GM23338 (cell line): ENCODE measurements around the gene GPR108. TPM values are rescaled to one million over a fixed set of nuclear protein-coding genes. Genes with fewer than 3 reads are reported as not detected.

ENCODE experiments used
- ATAC-seq: fragments of 200-7000 bp; cut with Tn5 transposase; 3 replicates; pipeline ENCODE4 v1.9.1; 2020
- DNase-seq: peaks from one replicate; pipeline ENCODE4 v3.0.0-alpha.2; 2015; ENCODE audit warnings: low spot score
- H2AFZ ChIP-seq: fragments of 200-600 bp; sonication (generic); 2 replicates; pipeline ENCODE4 v1.8.0; 2016; ENCODE audit warnings: antibody characterized with exemption, mild to moderate bottlenecking, moderate library complexity
- H3F3A ChIP-seq: fragments of 200-600 bp; sonication (generic); replicated peaks from 2 replicates; pipeline ENCODE4 v1.8.0; 2017; ENCODE audit warnings: antibody characterized with exemption, mixed run types, low read depth
- H3K27ac ChIP-seq: fragments of 200-600 bp; sonication (generic); 2 replicates; pipeline ENCODE4 v1.6.1; 2016; ENCODE audit warnings: low read depth
- H3K27me3 ChIP-seq: fragments of 200-600 bp; sonication (generic); 2 replicates; pipeline ENCODE4 v1.8.0; 2016; ENCODE audit warnings: mild to moderate bottlenecking, mixed run types, moderate library complexity; ENCODE audit not compliant: insufficient read depth
- H3K36me3 ChIP-seq: fragments of 200-600 bp; sonication (generic); 2 replicates; pipeline ENCODE4 v1.8.0; 2016; ENCODE audit warnings: mild to moderate bottlenecking; ENCODE audit not compliant: insufficient read depth
- H3K4me1 ChIP-seq: fragments of 200-600 bp; sonication (generic); 2 replicates; pipeline ENCODE4 v1.8.0; 2016; ENCODE audit warnings: mild to moderate bottlenecking, moderate library complexity; ENCODE audit not compliant: insufficient read depth
- H3K4me2 ChIP-seq: fragments of 200-600 bp; sonication (generic); 2 replicates; pipeline ENCODE4 v1.7.1; 2017; ENCODE audit warnings: mixed run types
- H3K4me3 ChIP-seq: fragments of 200-600 bp; sonication (generic); 2 replicates; pipeline ENCODE4 v1.6.1; 2016; ENCODE audit warnings: mixed run types
- H3K79me2 ChIP-seq: fragments of 200-600 bp; sonication (generic); replicated peaks from 2 replicates; pipeline ENCODE4 v1.8.0; 2017; ENCODE audit warnings: mild to moderate bottlenecking; ENCODE audit not compliant: insufficient read depth
- H3K9me2 ChIP-seq: fragments of 200-600 bp; sonication (generic); 2 replicates; pipeline ENCODE4 v1.8.0; 2017; ENCODE audit not compliant: insufficient read depth
- H4K20me1 ChIP-seq: fragments of 200-600 bp; sonication (generic); replicated peaks from 2 replicates; pipeline ENCODE4 v1.8.0; 2017; ENCODE audit warnings: mild to moderate bottlenecking; ENCODE audit not compliant: insufficient read depth
- H3K27ac Mint-ChIP-seq: 2 replicates; pipeline ENCODE4 v1.8.0; 2020; ENCODE audit warnings: inconsistent platforms, mild to moderate bottlenecking, moderate library complexity, mixed read lengths
- H3K27me3 Mint-ChIP-seq: 3 replicates; pipeline ENCODE4 v1.8.0; 2022; ENCODE audit warnings: low read depth, mild to moderate bottlenecking, moderate library complexity, mixed read lengths, inconsistent platforms; ENCODE audit not compliant: insufficient read depth, poor library complexity
- H3K36me3 Mint-ChIP-seq: 3 replicates; pipeline ENCODE4 v1.8.0; 2021; ENCODE audit warnings: low read depth, mild to moderate bottlenecking, inconsistent platforms, moderate library complexity, mixed read lengths
- H3K4me1 Mint-ChIP-seq: 3 replicates; pipeline ENCODE4 v1.8.0; 2020; ENCODE audit warnings: mild to moderate bottlenecking, inconsistent platforms, mixed read lengths
- H3K4me3 Mint-ChIP-seq: 3 replicates; pipeline ENCODE4 v1.8.0; 2021; ENCODE audit warnings: moderate library complexity, mild to moderate bottlenecking, inconsistent platforms, mixed read lengths
- H3K9me3 Mint-ChIP-seq: 3 replicates; pipeline ENCODE4 v1.8.0; 2020; ENCODE audit warnings: moderate library complexity, mild to moderate bottlenecking, inconsistent platforms, mixed read lengths
- polyA plus RNA-seq: library from polyadenylated mRNA; unstranded; fragments of >200 nt; fragmentation: Nextera tagmentation; extraction: Ambion mirVana; gene quantifications from 2 replicates; pipeline ENCODE4 v1.2.1, GENCODE V29; 2016
- total RNA-seq: library from RNA; depleted of rRNA; stranded (reverse); fragments of >200 nt; shearing (Covaris generic); gene quantifications from 2 replicates; pipeline ENCODE4 v1.2.3, GENCODE V29; 2014
- TF ChIP-seq, protein P1 (sequence below), 2 experiments: fragments of 200-600 bp in 1 of 2; sonication (generic) in 1 of 2; conservative IDR thresholded peaks; 2 replicates each; pipeline versions ENCODE4 v1.5.1 to v1.6.1; 2016 to 2017; ENCODE audit warnings: antibody characterized with exemption in 2 of 2, low read depth in 2 of 2, mild to moderate bottlenecking in 2 of 2, moderate library complexity in 1 of 2
- TF ChIP-seq, protein P2 (sequence below): fragments of 250-450 bp; sonication (Bioruptor Pico); IDR thresholded peaks from 2 replicates; pipeline ENCODE4 v1.5.0; 2020; ENCODE audit warnings: mild to moderate bottlenecking, moderate library complexity

GPR108 gene
- total and polyA plus RNA-seq, 2 experiments from 2014 or later, result 44.8 to 57.9 TPM

DNA sequence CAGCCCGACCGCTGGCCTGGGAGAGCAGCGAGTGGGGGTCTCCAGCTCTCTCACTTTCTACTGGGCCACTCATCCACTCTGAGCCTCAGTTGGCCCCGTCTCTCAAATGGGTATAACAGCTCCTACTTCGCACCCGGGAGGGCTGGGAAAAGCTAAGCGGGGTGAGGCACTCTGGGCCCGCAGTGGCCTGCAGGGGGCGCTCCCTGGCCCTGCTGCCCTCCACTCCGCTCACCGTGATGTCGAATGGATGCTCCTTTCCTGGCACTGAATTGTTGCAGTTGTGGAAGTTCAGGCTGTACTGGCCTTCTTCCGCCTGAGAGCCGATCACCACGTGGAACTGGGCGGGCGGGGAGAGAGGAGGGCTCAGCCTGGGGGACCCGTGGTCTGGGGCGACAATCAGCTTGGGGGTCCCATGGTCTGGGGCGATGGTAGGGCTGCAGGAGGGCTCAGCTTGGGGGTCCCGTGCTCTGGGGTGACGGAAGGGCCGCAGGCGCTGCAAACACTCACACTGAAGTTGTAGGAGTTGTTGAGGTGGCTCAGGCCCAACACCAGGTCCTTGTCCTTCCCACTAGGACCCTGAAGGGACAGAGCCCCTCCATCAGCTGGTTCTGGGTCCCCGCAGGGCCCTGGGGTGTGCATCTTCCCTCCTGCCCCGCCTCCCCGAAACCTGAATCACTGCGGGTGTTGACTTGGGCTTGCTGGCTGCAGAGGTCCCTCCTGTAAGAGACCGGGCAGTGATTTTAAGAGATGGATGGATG, 3.9 kb downstream of the GPR108 start:
- H2AFZ ChIP-seq, result no peak overlapping the region
- no peak overlapping the region for H3K27ac Mint-ChIP-seq
- peak; percentile 71 for DNase-seq

More for the DNA sequence above, 3.9 kb downstream of the GPR108 start:
- Histone ChIP-seq H3K79me2 (peaks cover 12% of the 10 kb centered on the region), H3K4me2 (no peak overlapping the region), H3K4me1 (peaks cover 27% of the 10 kb centered on the region), H3K36me3 (no peaks in the 10 kb centered on the region), H3K27me3 (no peaks in the 10 kb centered on the region), H3F3A (0 out of 2 replicates have a peak, but pooled peaks cover 7% of the 10 kb centered on the region), H3K9me2 (no peaks in the 10 kb centered on the region), H3K4me3 (no peak overlapping the region), H4K20me1 (0 out of 2 replicates have a peak, but pooled peaks cover 2% of the 10 kb centered on the region), H3K27ac (no peak overlapping the region)
- no peak for ATAC-seq
- Mint-ChIP-seq H3K4me3 (no peak overlapping the region), H3K9me3 (no peaks in the 10 kb centered on the region; the same call in 2 of the 3 replicates), H3K4me1 (peaks cover 28% of the 10 kb centered on the region), H3K36me3 (peaks cover 10% of the 10 kb centered on the region; the same call in 2 of the 3 replicates), H3K27me3 (peaks cover 12% of the 10 kb centered on the region)
- TF ChIP-seq, protein P1, sequence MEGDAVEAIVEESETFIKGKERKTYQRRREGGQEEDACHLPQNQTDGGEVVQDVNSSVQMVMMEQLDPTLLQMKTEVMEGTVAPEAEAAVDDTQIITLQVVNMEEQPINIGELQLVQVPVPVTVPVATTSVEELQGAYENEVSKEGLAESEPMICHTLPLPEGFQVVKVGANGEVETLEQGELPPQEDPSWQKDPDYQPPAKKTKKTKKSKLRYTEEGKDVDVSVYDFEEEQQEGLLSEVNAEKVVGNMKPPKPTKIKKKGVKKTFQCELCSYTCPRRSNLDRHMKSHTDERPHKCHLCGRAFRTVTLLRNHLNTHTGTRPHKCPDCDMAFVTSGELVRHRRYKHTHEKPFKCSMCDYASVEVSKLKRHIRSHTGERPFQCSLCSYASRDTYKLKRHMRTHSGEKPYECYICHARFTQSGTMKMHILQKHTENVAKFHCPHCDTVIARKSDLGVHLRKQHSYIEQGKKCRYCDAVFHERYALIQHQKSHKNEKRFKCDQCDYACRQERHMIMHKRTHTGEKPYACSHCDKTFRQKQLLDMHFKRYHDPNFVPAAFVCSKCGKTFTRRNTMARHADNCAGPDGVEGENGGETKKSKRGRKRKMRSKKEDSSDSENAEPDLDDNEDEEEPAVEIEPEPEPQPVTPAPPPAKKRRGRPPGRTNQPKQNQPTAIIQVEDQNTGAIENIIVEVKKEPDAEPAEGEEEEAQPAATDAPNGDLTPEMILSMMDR (conservative IDR thresholded peaks at IDR 0.05; ENCODE audit: low read depth in 2 of 2), result peak; percentile 69 to 78
- TF ChIP-seq, protein P2, sequence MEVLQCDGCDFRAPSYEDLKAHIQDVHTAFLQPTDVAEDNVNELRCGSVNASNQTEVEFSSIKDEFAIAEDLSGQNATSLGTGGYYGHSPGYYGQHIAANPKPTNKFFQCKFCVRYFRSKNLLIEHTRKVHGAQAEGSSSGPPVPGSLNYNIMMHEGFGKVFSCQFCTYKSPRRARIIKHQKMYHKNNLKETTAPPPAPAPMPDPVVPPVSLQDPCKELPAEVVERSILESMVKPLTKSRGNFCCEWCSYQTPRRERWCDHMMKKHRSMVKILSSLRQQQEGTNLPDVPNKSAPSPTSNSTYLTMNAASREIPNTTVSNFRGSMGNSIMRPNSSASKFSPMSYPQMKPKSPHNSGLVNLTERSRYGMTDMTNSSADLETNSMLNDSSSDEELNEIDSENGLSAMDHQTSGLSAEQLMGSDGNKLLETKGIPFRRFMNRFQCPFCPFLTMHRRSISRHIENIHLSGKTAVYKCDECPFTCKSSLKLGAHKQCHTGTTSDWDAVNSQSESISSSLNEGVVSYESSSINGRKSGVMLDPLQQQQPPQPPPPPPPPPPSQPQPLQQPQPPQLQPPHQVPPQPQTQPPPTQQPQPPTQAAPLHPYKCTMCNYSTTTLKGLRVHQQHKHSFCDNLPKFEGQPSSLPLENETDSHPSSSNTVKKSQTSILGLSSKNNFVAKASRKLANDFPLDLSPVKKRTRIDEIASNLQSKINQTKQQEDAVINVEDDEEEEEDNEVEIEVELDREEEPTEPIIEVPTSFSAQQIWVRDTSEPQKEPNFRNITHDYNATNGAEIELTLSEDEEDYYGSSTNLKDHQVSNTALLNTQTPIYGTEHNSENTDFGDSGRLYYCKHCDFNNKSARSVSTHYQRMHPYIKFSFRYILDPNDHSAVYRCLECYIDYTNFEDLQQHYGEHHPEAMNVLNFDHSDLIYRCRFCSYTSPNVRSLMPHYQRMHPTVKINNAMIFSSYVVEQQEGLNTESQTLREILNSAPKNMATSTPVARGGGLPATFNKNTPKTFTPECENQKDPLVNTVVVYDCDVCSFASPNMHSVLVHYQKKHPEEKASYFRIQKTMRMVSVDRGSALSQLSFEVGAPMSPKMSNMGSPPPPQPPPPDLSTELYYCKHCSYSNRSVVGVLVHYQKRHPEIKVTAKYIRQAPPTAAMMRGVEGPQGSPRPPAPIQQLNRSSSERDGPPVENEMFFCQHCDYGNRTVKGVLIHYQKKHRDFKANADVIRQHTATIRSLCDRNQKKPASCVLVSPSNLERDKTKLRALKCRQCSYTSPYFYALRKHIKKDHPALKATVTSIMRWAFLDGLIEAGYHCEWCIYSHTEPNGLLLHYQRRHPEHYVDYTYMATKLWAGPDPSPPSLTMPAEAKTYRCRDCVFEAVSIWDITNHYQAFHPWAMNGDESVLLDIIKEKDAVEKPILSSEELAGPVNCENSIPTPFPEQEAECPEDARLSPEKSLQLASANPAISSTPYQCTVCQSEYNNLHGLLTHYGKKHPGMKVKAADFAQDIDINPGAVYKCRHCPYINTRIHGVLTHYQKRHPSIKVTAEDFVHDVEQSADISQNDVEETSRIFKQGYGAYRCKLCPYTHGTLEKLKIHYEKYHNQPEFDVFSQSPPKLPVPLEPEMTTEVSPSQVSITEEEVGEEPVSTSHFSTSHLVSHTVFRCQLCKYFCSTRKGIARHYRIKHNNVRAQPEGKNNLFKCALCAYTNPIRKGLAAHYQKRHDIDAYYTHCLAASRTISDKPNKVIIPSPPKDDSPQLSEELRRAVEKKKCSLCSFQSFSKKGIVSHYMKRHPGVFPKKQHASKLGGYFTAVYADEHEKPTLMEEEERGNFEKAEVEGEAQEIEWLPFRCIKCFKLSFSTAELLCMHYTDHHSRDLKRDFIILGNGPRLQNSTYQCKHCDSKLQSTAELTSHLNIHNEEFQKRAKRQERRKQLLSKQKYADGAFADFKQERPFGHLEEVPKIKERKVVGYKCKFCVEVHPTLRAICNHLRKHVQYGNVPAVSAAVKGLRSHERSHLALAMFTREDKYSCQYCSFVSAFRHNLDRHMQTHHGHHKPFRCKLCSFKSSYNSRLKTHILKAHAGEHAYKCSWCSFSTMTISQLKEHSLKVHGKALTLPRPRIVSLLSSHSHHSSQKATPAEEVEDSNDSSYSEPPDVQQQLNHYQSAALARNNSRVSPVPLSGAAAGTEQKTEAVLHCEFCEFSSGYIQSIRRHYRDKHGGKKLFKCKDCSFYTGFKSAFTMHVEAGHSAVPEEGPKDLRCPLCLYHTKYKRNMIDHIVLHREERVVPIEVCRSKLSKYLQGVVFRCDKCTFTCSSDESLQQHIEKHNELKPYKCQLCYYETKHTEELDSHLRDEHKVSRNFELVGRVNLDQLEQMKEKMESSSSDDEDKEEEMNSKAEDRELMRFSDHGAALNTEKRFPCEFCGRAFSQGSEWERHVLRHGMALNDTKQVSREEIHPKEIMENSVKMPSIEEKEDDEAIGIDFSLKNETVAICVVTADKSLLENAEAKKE (CRISPR knock-in tag), result no peak
